Stimulated activated CD8-positive, alpha-beta memory T cell treated with anti-CD3 and anti-CD28 coated beads, Interleukin-2, amount 100 ng/mL, for 48 hours (primary cell): Measurements from ENCODE around the gene HTRA3.

Source experiments
- DNase-seq, 2 donors: peaks; one replicate each; pipeline ENCODE4 v3.0.0-alpha.2; 2020; ENCODE audit warnings: low read depth in 2 of 2

HTRA3 gene

DNA sequence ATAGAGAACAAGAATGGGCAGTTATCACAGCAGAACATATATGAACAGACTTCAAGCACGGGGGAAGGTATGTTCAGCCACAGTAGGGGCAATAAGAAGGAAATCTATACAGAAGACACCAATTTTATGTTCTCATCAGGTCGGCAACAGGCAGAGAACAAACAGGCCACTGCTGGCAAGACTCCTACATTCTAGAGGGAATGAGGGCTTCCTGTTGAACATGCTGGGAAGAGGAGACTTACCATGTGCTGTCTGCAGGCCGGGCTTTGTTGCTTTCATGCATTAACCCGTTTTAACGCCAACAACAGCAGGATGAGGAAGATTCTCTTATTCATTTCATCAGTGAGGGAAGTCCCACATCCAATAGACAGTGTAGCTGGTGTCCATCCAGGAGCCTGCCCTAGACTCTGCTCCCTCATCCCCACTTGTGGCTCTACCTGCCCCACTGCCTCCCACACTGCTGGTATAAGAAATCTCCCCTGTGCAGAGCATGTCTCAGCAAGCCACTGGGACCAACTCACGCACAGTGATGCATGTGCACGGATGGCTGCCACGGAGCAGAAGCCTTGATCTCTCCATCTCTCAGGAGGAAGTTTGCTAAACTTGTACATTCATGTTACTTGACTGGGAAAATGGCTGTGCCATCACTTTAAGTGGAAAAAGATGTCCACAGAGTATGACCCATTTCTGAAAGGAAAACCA, 86.5 kb downstream of the HTRA3 start:
- DNase-seq, result no peak
